HG02852 (cell line): Measurements from ENCODE around the gene THAP3.
"Not testable (repeated sequence)": the region's sequence is repeated elsewhere in the genome, so short reads cannot be mapped to it uniquely, and the experiment has no call there.

ENCODE experiments used
- ATAC-seq: cut with Tn5 transposase; IDR thresholded peaks from one replicate; pipeline ENCODE4 v1.9.1; 2021; ENCODE audit warnings: mild to moderate bottlenecking, moderate library complexity; ENCODE audit not compliant: unreplicated experiment

THAP3 gene

GRCh38 chr1:6632588-6633514 is 8.2 kb downstream of the THAP3 start:
- no peak for ATAC-seq

- ATAC-seq = no peak
Measured at GRCh38 chr1:6634371-6635052, 9.8 kb downstream of the THAP3 start.

DNA sequence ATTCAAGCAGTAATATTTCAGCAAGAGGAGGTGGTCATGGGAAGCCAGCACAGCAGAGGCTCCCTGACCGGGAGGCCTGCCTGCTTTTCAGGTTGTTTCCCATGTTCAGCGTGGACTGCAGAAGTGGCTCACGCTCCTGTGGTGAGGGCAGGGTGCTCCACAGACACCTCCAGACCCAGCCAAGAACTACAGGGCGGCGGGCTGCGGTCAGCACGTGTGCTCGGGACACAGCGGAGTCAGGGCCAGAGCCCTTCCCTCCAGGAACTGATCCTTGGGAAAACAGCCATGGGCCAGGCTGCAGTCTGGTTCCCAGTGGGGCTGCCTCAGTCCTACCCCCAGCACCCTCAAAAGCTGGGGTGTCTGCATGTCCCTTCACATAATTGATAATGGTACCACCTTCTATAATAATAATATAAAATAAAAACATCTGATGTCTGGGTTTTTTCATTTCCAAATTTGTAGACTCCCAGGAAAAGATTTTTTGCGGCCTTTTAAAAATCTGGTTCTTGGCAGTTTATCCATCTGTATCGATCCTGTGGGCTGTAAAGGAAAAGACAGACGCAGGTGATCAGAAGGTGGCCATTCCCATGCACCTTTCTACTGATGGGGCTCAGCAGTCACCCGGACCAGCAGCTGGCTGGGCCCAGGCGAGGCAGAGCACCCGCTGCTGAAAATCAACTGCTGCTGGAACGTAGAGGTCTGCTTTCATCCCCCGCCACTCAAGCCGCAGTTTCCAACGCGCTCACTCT is 10.7 kb downstream of the THAP3 start:
- ATAC-seq = no peak

GRCh38 chr1:6635910-6636760 is 11.5 kb downstream of the THAP3 start:
- no peak for ATAC-seq

DNA sequence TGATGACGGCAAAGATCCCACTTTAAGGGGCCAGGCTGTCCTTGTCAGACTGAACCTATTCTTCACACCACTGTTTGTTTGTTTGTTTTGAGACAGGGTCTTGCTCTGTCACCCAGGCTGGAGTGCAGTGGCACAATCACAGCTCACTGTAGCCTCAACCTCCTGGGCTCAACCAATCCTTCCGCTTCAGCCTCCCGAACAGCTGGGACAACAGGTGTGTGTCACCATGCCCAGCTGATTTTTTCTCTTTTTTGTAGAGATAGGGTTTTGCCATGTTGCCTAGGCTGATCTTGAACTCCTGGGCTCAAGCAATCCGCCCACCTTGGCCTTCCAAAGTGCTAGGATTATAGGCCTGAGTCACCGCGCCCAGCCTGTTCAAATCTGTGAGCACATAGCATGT is 12.1 kb downstream of the THAP3 start:
- ATAC-seq = not testable (repeated sequence)

DNA sequence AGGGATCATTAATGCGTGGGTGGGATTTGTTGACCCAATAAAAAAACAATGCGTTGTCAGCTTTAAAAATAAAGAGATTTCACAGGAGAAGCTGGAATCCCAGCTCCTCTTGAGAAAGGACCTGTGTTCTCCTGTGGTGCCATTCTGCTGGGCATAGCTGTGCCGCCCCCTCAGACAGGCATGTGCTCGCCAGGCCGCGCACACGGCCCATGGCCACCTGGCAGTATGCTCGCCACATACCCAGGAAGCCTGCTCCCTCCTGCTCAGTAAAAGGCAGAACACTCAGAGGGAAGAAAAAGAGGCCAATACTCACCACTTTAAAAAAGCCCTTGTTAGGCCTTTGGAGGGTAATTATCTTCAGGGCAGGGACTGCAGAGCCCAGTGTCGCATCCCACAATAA is 13.1 kb downstream of the THAP3 start:
- ATAC-seq = no peak

DNA sequence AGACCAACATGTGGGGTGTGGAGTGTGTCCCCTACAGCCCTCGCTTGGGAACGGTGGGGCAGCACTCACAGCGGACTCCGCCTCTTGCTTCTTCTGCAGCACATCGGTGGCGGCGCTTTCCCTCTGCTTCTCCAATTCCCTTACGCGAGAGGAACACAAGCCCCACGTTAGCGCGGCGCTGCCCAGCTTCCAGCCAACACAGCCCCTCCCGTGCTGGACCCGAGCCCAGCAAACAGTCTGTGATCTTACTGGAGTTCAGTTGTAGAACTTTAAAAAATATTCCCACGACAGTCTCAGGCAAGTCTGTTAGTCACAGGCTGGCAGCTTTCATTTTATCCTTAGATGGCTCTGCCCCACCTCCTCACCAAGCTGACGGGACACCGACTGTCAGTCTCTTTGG is 13.6 kb downstream of the THAP3 start:
- no peak for ATAC-seq

- ATAC-seq = not testable (repeated sequence)
Measured at GRCh38 chr1:6640867-6641266, 16.2 kb downstream of the THAP3 start.

- no peak for ATAC-seq
Measured at GRCh38 chr1:6645018-6645417, 20.4 kb downstream of the THAP3 start.

DNA sequence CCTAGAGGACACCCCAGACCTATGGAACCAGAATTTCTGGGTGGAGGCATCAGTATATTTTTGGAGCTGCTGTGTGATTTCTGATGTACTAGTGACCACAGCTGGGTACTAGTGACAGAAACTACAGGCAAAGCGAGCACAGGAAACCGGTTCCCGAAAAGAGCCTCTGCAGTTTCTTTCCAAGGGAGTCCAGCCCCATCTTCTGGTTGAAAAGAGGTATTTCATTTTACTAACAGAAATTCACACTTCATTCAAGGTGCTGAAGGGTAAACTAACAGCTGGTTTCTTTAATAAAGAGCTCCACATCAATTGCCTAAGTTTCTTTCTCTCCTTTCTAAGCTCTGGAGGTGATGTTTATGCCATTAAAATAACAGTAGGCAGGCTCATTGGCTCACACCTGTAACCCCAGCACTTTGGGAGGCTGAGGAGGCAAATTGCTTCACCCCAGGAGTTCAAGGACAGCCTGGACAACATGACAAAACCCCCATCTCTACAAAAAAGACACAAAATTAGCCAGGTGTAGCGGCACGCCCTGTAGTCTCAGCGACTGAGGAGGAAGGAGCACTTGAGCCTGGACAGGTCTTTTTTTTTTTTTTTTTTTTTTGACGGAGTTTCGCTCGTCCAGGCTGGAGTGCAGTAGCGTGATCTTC is 22.0 kb downstream of the THAP3 start:
- no peak for ATAC-seq

DNA sequence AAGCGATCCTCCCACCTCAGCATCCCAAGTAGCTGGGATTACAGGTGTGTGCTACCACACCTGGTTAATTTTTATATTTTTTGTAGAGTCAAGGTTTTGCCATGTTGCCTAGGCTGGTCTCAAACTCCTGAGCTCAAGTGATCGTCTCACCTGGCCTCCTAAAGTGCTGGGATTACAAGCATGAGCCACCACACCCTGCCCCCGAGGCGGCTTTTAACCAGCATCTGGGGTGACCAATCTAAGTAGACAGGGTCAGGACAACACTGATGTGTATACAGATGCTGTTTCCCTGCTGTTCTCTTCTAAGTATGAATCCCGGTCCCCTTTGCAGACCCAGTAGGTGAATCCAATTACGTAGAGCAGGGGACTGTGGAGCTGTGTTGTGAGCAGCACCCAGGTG is 23.9 kb downstream of the THAP3 start:
- ATAC-seq = no peak

GRCh38 chr1:6651909-6652308 is 27.2 kb downstream of the THAP3 start:
- no peak for ATAC-seq

DNA sequence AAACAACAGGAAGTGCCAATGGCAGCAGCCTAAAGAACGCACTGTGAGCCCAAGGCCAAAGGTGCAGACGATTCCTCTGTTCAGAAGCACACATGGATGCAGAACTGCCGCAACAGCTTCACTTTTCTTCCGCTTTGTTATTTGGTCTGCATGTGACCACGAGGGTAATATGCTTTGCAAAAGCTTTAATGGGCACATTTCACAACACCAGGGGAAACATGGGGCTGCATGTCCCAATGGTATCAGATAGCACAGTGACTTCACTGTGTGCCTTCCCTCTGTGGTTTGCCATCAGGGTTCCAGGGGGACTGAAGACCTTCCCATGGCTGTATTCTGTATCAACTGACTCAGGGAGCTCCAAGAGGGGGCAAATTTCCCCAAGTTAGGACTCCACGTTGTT is 28.3 kb downstream of the THAP3 start:
- ATAC-seq = no peak

- ATAC-seq = no peak
Measured at GRCh38 chr1:6653436-6654290, 29.0 kb downstream of the THAP3 start.

DNA sequence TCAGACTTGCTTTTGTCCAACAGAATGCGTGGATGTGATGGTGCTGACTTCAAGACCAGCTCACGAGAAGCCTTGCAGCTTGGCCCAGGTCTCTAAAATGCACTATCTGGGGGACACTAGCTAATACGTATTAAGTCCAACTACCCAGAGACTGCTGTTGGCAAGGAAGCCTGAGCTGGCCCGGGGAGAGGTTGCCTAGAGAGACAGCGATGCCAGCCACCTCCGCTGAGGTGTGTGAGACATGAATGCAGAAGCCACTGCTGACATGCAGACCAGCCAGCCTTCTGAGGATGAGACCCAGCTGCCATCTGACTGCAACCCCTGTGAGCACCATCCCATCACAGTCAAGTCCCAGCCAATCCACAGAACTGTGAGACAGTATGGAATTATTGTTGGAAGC is 32.5 kb downstream of the THAP3 start:
- no peak for ATAC-seq

- no peak for ATAC-seq
Measured at GRCh38 chr1:6658359-6659060, 33.8 kb downstream of the THAP3 start.

- ATAC-seq = no peak
Measured at GRCh38 chr1:6660415-6661049, 35.9 kb downstream of the THAP3 start.

DNA sequence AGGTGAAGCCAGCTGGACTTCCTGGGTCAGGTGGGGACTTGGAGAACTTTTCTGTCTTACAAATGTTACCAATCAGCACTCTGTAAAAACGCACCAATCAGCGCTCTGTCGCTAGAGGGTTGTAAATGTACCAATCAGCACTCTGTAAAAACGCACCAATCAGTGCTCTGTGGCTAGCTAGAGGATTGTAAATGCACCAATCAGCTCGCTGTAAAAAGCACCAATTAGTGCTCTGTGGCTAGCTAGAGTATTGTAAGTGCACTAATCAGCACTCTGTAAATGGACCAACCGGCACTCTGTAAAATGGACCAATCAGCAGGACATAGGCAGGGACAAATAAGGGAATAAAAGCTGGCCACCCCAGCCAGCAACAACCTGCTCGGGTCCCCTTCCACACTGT is 37.8 kb downstream of the THAP3 start:
- ATAC-seq = not testable (repeated sequence)
